ENCODE results near the gene CUX1. TPM values are rescaled to one million over a fixed set of nuclear protein-coding genes. Genes with fewer than 3 reads are reported as not detected.

The CUX1 gene
- total RNA-seq, 4 donors from 2014 or later, result 64.1 to 142 (median 111) TPM

DNA sequence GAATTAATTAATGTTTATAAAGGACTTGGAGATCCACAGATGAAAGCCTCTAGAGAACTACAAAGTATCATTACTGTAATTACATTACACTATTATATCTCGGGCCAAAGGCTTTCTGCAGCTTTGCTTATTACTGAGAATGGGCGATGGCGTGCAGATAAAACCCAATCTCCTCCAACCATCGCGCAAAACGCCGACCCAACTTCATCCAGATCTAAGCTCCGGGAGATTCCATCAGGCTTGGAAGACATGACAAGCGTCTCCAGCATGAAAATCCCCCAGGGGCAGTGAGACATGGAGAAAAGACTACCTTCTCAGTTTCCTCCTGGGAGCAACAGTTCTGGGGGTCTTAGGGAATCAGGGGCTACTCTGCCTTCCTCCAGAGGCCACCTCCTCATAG lies 42.2 kb upstream of the CUX1 start:
- no peaks in the 10 kb centered on the region for H3K36me3 ChIP-seq
- TF ChIP-seq POLR2A (IDR thresholded peaks at IDR 0.05), result no peak
- TF ChIP-seq CTCF (IDR thresholded peaks at IDR 0.05), result no peak

GRCh38 chr7:101778026-101778580 lies 39.3 kb upstream of the CUX1 start:
- no peak for DNase-seq
- Histone ChIP-seq H3K4me3 (no peak overlapping the region), H3K36me3 (no peaks in the 10 kb centered on the region), H3K27ac (no peak overlapping the region), H3K9me3 (no peaks in the 10 kb centered on the region), H3K4me1 (no peaks in the 10 kb centered on the region), H3K27me3 (no peaks in the 10 kb centered on the region)
- TF ChIP-seq CTCF (IDR thresholded peaks at IDR 0.05) (no peak), POLR2A (IDR thresholded peaks at IDR 0.05) (no peak)

More for the DNA sequence above, 42.2 kb upstream of the CUX1 start:
- no peaks in the 10 kb centered on the region for H3K27me3 ChIP-seq
- H3K4me3 ChIP-seq, result no peak overlapping the region
- no peak overlapping the region for H3K27ac ChIP-seq
- H3K4me1 ChIP-seq, result no peaks in the 10 kb centered on the region
- H3K9me3 ChIP-seq, result no peaks in the 10 kb centered on the region
- no peak for DNase-seq

DNA sequence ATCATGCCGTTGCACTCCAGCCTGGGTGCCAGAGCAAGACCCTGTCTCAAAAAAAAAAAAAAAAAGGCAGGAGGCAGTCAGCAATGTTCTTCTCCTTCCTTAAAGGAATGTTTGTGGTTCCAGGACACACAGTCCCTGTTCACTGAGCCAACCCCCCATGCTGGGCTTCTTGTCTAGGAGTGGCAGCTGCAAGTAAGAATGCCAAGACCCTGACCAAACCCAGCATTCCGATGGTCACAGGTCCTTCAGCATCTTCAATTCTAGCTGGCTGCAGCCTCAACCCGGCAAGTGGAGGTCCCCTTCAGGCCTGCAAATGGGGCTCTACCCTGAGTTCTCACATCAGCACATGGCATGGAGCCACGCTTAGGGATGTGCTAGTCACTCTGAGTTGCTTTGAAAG lies 38.2 kb upstream of the CUX1 start:
- Histone ChIP-seq H3K36me3 (no peaks in the 10 kb centered on the region), H3K4me3 (no peak overlapping the region), H3K27me3 (no peaks in the 10 kb centered on the region), H3K27ac (no peak overlapping the region), H3K4me1 (peaks cover 0 to 9% (median 0%) of the 10 kb centered on the region in 4 donors), H3K9me3 (no peaks in the 10 kb centered on the region)
- no peak for DNase-seq
- no peak for TF ChIP-seq CTCF (IDR thresholded peaks at IDR 0.05)
- TF ChIP-seq POLR2A (IDR thresholded peaks at IDR 0.05), result no peak

DNA sequence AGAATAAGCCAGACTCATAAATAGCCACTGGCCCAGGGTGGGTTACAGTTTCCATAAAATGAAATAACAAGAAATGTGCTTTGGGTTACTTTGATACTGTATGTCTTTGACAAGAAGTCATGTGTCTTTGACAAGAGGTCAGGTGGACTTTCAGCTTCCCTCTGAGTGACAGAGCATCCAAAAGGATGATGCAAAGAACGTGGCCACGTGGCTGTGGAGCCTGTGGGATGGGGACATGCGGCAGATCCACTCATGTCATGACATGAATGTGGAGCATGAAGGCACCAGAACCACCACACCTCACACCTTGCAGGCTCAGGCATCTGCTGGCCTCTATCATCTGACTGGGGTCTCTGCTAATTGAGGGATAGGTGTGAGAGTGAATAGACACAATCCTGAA lies 37.1 kb upstream of the CUX1 start:
- Histone ChIP-seq H3K27ac (no peak overlapping the region), H3K27me3 (no peaks in the 10 kb centered on the region), H3K36me3 (no peaks in the 10 kb centered on the region), H3K4me3 (no peak overlapping the region), H3K4me1 (peaks cover 0 to 13% (median 0%) of the 10 kb centered on the region in 4 donors), H3K9me3 (no peaks in the 10 kb centered on the region)
- DNase-seq, result no peak
- TF ChIP-seq CTCF (IDR thresholded peaks at IDR 0.05), result no peak

- peaks cover 0 to 13% (median 0%) of the 10 kb centered on the region in 4 donors for H3K4me1 ChIP-seq
- no peaks in the 10 kb centered on the region for H3K9me3 ChIP-seq
- H3K36me3 ChIP-seq, result no peaks in the 10 kb centered on the region
- DNase-seq, result no peak
- H3K27ac ChIP-seq, result no peak overlapping the region
- no peak overlapping the region for H3K4me3 ChIP-seq
- TF ChIP-seq CTCF (IDR thresholded peaks at IDR 0.05), result no peak
- TF ChIP-seq POLR2A (IDR thresholded peaks at IDR 0.05), result no peak
- H3K27me3 ChIP-seq, result no peaks in the 10 kb centered on the region
Observed at GRCh38 chr7:101781439-101781838, 36.0 kb upstream of the CUX1 start.

GRCh38 chr7:101782476-101782875 lies 35.0 kb upstream of the CUX1 start:
- H3K9me3 ChIP-seq, result no peaks in the 10 kb centered on the region
- no peaks in the 10 kb centered on the region for H3K36me3 ChIP-seq
- H3K4me1 ChIP-seq, result peaks cover 0 to 13% (median 0%) of the 10 kb centered on the region in 4 donors
- DNase-seq, result no peak
- H3K27me3 ChIP-seq, result no peaks in the 10 kb centered on the region
- TF ChIP-seq POLR2A (IDR thresholded peaks at IDR 0.05) (no peak), CTCF (IDR thresholded peaks at IDR 0.05) (no peak)
- no peak overlapping the region for H3K27ac ChIP-seq
- H3K4me3 ChIP-seq, result no peak overlapping the region
